GM23248 (cell line): Measurements from ENCODE around the gene PIAS2.
"Not testable (repeated sequence)": the region's sequence is repeated elsewhere in the genome, so short reads cannot be mapped to it uniquely, and the experiment has no call there.

Source experiments
- EZH2 ChIP-seq: fragments of 200-600 bp; sonication (generic); IDR thresholded peaks from 2 replicates; pipeline ENCODE4 v1.6.1; 2018; ENCODE audit warnings: antibody characterized with exemption, mild to moderate bottlenecking; ENCODE audit not compliant: insufficient read depth, poor library complexity, severe bottlenecking
- EZH2phosphoT487 ChIP-seq: fragments of 200-600 bp; sonication (generic); IDR thresholded peaks from 2 replicates; pipeline ENCODE4 v1.6.1; 2018; ENCODE audit warnings: antibody characterized with exemption, moderate library complexity, mild to moderate bottlenecking, low read depth; ENCODE audit not compliant: insufficient read depth

- not testable (repeated sequence) for TF ChIP-seq EZH2, EZH2phosphoT487
These were observed 52.1 kb downstream of the PIAS2 start for GRCh38 chr18:46865245-46865644.
